ENCODE data around the gene SMYD3. TPM values are rescaled to one million over a fixed set of nuclear protein-coding genes. Genes with fewer than 3 reads are reported as not detected.

Gene SMYD3
- total and polyA plus RNA-seq, 9 donors: 10.8 to 24.0 (median 13.7) TPM

DNA sequence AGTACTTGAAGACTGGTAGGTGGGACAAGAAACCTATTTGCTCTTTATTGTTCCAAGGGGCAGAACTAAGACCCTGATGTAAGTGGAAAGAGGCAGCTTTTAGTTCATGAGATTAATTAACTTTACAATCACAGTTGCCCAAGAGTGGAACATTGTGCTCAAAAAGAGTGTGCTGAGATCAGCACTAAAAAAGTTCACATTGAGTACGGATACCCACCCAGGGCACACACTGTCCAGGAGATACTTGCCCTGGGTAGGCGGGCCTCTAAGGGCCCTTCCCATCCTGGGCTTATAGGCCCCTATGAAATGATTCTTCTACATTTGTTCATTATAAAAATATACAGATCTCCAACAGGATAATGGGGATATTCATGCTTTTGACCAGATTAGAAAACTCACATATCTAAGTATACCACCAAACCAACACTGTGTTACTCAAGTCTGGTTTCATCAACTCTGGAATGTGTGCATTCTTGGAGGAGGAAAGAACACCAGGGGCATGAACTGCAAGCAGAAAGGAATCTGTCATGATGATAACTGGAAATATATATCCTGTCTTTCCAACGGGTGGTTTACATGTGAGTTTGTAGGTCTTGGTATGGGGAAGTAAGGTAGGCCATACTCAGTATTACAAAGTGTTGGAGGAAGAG, 626.2 kb downstream of the SMYD3 start:
- TF ChIP-seq EP300 (IDR thresholded peaks at IDR 0.05) (no peak), POLR2A (IDR thresholded peaks at IDR 0.05) (no peak), CTCF (IDR thresholded peaks at IDR 0.05) (no peak)
- Histone ChIP-seq H3K27me3 (no peaks in the 10 kb centered on the region), H3K27ac (no peak overlapping the region), H3K9me3 (no peaks in the 10 kb centered on the region), H3K36me3 (no peaks in the 10 kb centered on the region), H3K4me3 (no peak overlapping the region), H3K4me1 (ENCODE audit: insufficient read depth) (peaks cover 2% of the 10 kb centered on the region)
- 71 to 77% (median 73%) methylated on average over 3 of the region's 3 CpGs for WGBS, 3 donors
- intact Hi-C loops (cut with DNase I): no loop called here
- no peak for DNase-seq

GRCh38 chr1:245879091-245879490, 628.0 kb downstream of the SMYD3 start:
- Histone ChIP-seq H3K27ac (no peak overlapping the region), H3K4me3 (no peak overlapping the region), H3K36me3 (no peaks in the 10 kb centered on the region), H3K4me1 (ENCODE audit: insufficient read depth) (peaks cover 5% of the 10 kb centered on the region), H3K9me3 (no peaks in the 10 kb centered on the region), H3K27me3 (no peaks in the 10 kb centered on the region)
- TF ChIP-seq POLR2A (IDR thresholded peaks at IDR 0.05): no peak
- TF ChIP-seq CTCF (IDR thresholded peaks at IDR 0.05): no peak
- TF ChIP-seq EP300 (IDR thresholded peaks at IDR 0.05): no peak
- intact Hi-C loops (cut with DNase I): no loop called here
- 90 to 95% (median 95%) methylated on average over 10 of the region's 10 CpGs for WGBS, 3 donors
- no peak for DNase-seq

DNA sequence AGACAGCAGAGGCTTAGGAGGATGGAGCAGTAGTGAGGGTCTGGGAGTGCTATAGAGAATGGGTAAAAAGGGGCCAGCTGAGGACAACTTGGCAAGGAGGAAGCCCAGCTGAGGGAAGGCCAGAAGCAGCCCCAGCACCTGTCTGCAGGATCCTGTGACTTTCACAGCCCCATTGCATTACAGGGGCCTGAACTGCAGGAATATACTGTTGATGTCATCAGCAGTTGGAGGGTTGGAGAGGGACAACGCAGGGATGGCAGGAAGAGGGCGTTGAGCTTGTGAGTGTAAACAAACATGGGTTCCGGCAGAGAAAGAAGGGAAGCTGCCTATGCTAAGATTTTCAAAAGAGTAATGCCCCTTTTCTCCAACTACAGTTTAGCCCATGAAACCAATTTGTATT, 628.5 kb downstream of the SMYD3 start:
- no peak for DNase-seq
- intact Hi-C loops (cut with DNase I): no loop called here
- Histone ChIP-seq H3K36me3 (no peaks in the 10 kb centered on the region), H3K27ac (no peak overlapping the region), H3K9me3 (no peaks in the 10 kb centered on the region), H3K27me3 (no peaks in the 10 kb centered on the region), H3K4me1 (ENCODE audit: insufficient read depth) (peaks cover 7% of the 10 kb centered on the region), H3K4me3 (no peak overlapping the region)
- TF ChIP-seq POLR2A (IDR thresholded peaks at IDR 0.05) (no peak), CTCF (IDR thresholded peaks at IDR 0.05) (no peak), EP300 (IDR thresholded peaks at IDR 0.05) (no peak)
- WGBS, 3 donors: 70 to 88% (median 76%) methylated on average over 3 of the region's 3 CpGs

DNA sequence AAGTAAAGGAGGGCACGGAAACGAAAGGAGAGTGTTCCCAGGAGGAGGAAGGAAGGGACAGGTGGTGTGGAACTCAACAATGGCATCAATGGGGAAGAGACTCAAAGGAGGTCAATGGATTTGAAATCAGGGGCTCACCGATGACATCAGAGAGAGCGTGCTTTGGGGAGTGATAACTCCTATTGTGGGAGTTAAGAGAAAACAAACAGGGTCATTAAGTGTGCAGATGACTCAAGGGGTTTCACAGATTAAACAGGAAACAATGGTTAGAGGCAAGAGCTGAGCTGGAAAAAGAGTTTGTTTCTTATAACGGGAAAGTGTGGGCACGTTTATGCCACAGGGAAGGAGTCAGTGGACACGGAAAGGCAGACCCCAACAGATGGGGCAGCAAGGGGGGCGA, 629.1 kb downstream of the SMYD3 start:
- Histone ChIP-seq H3K4me3 (no peak overlapping the region), H3K9me3 (no peaks in the 10 kb centered on the region), H3K36me3 (no peaks in the 10 kb centered on the region), H3K4me1 (ENCODE audit: insufficient read depth) (peaks cover 7% of the 10 kb centered on the region), H3K27me3 (no peaks in the 10 kb centered on the region), H3K27ac (no peak overlapping the region)
- TF ChIP-seq CTCF (IDR thresholded peaks at IDR 0.05): no peak
- no peak for TF ChIP-seq EP300 (IDR thresholded peaks at IDR 0.05)
- TF ChIP-seq POLR2A (IDR thresholded peaks at IDR 0.05): no peak
- intact Hi-C loops (cut with DNase I): no loop called here
- DNase-seq: no peak
- WGBS, 3 donors: 81 to 92% (median 91%) methylated on average over 8 of the region's 8 CpGs
